HG03095 (cell line): ENCODE data around the gene ZDHHC22.

ENCODE experiments used
- ATAC-seq: cut with Tn5 transposase; IDR thresholded peaks from one replicate; pipeline ENCODE4 v1.9.1; 2021; ENCODE audit warnings: moderate library complexity; ENCODE audit not compliant: unreplicated experiment

The ZDHHC22 gene

GRCh38 chr14:77106666-77107065 is 34.9 kb downstream of the ZDHHC22 start:
- ATAC-seq = no peak

GRCh38 chr14:77105145-77105939 is 36.2 kb downstream of the ZDHHC22 start:
- ATAC-seq = no peak

- ATAC-seq = no peak
Measured at GRCh38 chr14:77104393-77104792, 37.2 kb downstream of the ZDHHC22 start.

DNA sequence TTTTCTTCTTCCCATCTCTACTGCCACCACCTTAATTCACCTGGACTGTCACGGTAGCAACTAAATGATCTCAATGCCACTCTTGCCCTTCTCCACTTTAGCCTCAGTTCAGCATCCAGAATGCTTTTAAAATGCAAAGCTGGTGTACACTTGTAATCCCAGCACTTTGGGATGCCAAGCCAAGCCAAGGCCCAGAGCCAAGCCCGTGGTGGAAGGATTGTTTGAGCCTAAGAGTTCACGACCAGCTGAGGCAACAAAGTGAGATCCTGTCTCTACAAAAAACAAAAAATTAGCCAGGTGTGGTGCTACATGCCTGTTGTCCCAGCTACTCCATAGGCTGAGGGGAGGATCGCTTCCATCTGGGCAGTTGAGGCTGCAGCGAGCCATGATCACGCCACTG is 37.6 kb downstream of the ZDHHC22 start:
- ATAC-seq = no peak

GRCh38 chr14:77103475-77103874 is 38.1 kb downstream of the ZDHHC22 start:
- ATAC-seq = no peak

DNA sequence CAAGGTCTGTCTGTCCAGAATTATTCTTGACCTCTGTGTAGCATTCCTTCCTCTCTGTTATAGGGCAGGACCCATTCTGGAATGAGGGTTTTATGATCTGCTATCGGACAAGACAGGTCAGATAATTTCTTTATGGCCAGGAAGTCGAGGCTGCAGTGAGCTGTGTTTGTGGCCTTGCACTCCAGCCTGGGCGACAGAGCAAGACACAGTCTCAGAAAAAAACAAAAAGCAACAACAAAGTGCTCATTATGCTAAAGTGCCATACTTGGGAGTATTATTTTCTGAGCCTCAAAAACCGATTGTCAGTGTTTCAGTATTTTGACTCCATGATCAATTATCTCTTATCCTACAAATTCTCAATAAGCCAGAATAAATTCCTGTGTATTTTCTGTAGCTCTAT is 39.4 kb downstream of the ZDHHC22 start:
- ATAC-seq = no peak

DNA sequence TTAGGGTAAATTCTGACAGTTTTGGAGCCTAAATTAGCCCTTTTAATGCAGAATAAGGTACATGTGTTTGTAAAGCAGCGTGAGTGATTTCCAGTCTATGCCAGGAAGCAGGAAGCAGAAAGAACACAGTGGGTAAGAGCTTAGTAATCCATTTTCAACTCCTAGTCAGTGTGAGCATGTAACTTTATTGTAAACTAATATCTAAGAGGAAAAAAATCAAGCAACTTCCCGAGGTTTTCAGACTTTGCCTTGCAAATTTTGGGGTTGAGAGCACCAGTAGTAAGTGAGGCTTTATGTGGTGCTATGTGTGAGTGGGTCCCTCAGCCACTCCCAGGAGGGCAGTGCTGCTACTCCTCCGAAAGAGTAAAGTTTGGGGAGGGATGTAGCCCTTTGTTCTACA is 40.6 kb downstream of the ZDHHC22 start:
- no peak for ATAC-seq

GRCh38 chr14:77099425-77100167 is 42.0 kb downstream of the ZDHHC22 start:
- no peak for ATAC-seq

GRCh38 chr14:77098529-77099353 is 42.9 kb downstream of the ZDHHC22 start:
- ATAC-seq = no peak

GRCh38 chr14:77097700-77098528 is 43.7 kb downstream of the ZDHHC22 start, which contains the start of gene CIPC:
CIPC (plus strand) TSS chr14:77098258; CDS start chr14:77105709, 7,451 bp downstream.
- peak; percentile 83 for ATAC-seq

- ATAC-seq = no peak
Measured at GRCh38 chr14:77097006-77097699, 44.4 kb downstream of the ZDHHC22 start.

DNA sequence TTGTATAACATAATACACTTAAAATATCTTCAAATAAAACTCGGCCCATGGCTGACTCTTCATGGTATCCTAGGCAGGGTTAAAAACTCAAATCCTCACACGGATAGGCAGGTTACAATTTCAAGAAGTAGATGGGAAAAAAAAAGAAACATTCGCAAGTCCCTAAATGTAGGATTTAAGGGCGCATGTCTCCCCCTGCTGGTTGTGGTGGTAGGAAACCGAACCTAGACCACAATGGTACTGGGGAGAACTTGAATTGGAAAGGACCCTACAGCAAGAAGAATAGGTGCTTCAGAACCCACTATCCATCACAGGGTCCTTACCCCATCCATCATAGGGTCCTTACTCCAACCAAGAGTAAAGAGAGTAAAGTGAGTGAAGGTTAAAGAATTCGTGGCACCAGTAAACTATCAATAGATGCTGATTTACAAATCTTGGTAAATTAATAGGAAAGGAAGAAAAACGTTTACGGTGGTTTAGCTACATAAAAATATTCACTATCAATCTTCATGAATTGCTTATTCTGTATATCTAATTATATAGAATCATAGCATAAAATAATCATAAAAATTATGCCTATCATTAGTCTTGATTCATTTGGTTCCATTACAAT is 46.8 kb downstream of the ZDHHC22 start:
- ATAC-seq = no peak

DNA sequence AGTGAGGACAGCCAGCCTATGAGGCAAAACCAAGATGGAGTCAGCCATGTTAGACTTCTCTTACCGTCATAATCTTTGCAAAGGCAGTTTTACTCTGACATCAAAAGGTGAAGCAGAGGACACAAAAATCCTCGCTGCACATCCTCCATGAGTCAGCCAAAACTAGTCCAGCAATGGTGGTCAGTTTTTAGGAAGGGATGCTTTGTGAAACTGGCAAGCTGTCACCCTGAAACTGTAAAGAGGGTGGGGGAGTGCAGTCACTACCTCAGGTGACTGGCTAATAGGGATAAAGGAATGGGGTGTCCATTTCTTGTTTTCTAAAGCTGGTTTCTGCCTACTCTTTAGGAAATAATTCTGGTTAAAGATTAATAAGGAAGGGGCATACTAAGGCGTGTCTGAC is 48.9 kb downstream of the ZDHHC22 start:
- ATAC-seq = no peak

- ATAC-seq = no peak
Measured at GRCh38 chr14:77091518-77091917, 50.1 kb downstream of the ZDHHC22 start.

DNA sequence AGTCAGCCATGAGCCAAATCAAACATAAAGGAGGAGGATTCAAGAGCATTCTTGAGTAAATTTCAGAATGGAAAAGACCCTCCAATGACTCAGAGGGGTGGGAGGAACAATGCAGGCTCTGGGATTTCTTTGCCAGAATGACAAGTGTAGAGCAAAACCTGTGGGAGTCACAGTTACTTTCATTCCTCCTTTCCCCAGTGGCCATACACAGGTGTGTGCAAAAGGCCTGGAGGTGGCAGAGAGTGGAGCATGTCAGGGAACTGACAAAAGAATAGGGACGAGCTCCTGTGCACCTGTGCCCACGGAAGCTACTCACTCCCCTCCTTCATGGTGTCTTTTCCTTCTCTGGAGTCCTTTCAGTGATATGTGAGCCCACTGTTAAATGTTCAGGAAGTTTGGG is 52.9 kb downstream of the ZDHHC22 start:
- ATAC-seq = no peak

DNA sequence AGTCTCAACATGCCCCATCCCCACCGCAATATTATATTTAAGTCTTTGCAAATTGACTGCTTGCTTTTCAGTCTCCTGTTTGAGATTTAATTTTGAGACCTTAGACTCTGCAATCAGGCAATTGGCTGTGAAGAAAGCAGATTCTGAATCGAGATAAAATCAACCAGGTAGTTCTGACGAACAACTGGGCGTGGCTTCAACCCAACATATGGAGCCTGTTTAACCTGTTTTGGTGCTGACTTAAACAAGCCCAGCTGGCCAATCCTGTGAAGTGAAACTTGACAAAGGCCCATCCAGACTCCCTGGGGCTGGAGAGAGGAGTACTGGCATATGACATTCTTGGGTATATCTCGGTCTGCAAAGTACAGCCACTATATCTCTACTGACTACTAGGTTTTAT is 53.4 kb downstream of the ZDHHC22 start:
- no peak for ATAC-seq

DNA sequence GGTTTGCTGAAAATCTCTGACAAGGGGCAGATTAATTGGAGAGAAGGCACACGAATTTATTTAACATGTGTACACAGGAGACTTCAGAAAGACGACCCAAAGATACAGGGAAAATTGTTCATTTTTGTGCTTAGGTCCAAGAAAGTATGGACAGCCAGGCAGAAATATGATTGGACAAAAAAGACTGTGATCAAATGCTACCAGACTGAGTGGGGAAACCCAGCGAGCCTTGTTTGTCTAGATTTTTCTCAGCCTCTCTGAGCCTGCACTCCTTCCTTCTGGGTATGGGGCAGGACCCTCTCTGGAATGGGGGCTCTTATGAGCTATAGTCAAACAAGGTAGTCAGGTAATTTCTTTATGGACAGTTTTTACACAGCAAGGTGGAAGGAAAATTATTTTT is 54.0 kb downstream of the ZDHHC22 start:
- ATAC-seq = no peak

DNA sequence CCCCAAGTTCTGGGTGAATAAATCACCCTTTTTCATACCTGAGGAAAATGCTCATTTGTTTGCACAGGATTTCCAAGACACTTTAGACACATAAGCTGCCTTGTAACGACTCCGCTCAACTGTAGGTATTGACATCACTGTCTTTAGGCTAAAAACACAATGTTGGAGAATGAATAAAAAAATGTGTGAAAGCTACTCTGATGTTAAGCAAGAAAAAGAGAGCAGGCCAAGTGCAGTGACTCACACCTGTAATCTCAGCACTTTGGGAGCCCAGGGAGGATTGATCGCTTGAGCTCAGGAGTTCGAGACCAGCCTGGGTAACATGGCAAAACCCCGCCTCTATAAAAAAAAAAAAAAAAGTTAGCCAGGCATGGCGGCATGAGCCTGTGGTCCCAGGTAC is 54.6 kb downstream of the ZDHHC22 start:
- no peak for ATAC-seq

DNA sequence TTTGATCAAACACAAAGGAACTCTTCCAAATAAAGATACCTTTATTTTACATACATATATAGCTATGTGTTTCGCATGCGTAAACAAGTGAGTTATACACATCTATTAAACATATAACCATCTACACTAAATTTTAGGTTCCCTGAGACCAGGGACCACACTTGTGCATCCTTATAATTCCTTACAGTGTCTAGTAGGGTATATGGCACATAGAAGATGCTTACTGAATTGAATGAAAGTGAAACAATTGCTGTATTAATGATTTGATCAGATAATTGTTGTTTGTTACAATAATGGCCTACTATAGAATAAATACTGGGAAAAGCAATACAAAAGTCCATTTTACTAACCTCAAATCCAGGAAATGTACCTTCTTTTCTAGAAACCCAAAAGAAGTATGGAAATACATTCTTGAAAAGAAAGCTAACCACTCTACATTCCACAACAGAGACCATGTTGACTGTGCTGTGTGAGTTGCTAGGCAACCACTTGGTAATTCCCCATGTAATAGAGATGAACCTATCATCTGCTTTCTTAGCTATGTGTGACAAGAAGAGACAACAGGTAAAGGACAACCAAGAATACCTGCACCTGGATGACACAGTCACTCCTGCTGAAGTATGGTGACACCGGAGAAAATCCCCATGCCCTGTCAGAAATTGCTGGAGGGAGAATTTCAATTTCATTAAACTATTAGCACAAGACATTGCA is 55.4 kb downstream of the ZDHHC22 start:
- no peak for ATAC-seq
